Ishikawa (cell line): ENCODE measurements around the gene STAC3.

Source experiments
- EP300 ChIP-seq: IDR thresholded peaks from 2 replicates; pipeline ENCODE4 v1.6.1; 2012; ENCODE audit warnings: borderline replicate concordance
- MAX ChIP-seq: IDR thresholded peaks from 2 replicates; pipeline ENCODE4 v1.6.1; 2012
- TCF12 ChIP-seq: IDR thresholded peaks from 2 replicates; pipeline ENCODE4 v1.6.1; 2012; ENCODE audit warnings: low read depth

DNA sequence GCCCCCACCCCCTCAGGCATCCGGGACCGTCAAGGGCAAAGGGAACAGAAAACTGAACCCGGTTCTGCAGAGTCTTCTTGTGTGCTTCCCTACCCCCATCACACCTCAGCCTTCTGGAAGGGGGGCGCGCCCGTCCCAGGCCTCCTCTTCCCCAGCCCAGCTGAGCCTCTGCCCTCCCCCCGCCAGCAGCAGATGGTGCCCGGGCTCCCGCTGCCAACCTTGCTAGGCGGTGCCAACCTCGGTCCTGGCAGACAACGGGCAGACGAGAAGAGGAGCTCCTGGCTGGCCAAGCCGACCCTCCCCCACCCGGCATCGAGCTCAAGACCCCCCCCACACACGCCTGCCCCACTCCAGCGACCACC, 8.7 kb downstream of the STAC3 start:
- no peak for TF ChIP-seq MAX
- TF ChIP-seq TCF12 = peak; percentile 53; the same call in 1 of the 2 replicates
- no peak for TF ChIP-seq EP300
